ENCODE data around the gene PCDHGA4. TPM values are rescaled to one million over a fixed set of nuclear protein-coding genes. Genes with fewer than 3 reads are reported as not detected.
A peak's percentile ranks its signal among the peaks of the same experiment; 100 is the strongest.

PCDHGA4 gene
- total RNA-seq, 1 experiment from 2014 or later: 2.6 TPM

GRCh38 chr5:141349917-141350619 is 4.8 kb upstream of the PCDHGA4 start, which contains the start of gene PCDHGB1:
Gene PCDHGB1, plus strand, starts transcription at chr5:141350099. Its CDS starts 162 bp downstream, at chr5:141350261.
- H3K14ac ChIP-seq (ENCODE audit: insufficient read depth, low read length): peak within 1 kb of the TSS; percentile 81; the same call in 1 of the 2 replicates
- Mint-ChIP-seq H3K27me3 (ENCODE audit: low read depth) (peaks cover 5% of the 10 kb centered on the region), H3K9me3 (peaks cover 56 to 59% of the 10 kb centered on the region in 2 experiments), H3K4me3 (peak within 1 kb of the TSS in 1 of 2 experiments; percentile 72; a peak in 3 of 5 replicates), H3K27ac (peak within 1 kb of the TSS in 2 of 3 experiments; percentile 56 to 57; a peak in 2 of 7 replicates), H3K4me1 (peaks cover 6% of the 10 kb centered on the region in 2 experiments), H3K36me3 (ENCODE audit: insufficient read depth in 1 of 3, low read depth in 3 of 3) (peaks cover 14 to 60% (median 33%) of the 10 kb centered on the region in 3 experiments)
- no peaks in the 10 kb centered on the region for H3K79me1 ChIP-seq (ENCODE audit: insufficient read depth, low read depth, low read length, poor library complexity, severe bottlenecking)
- H3K56ac ChIP-seq (ENCODE audit: insufficient read length, low read depth, low read length): no peak within 1 kb of the TSS
- no peak within 1 kb of the TSS for H2BK12ac ChIP-seq (ENCODE audit: insufficient read length, low read depth, low read length)
- H3K79me2 ChIP-seq (ENCODE audit: insufficient read depth, low read length): no peaks in the 10 kb centered on the region
- peaks cover 4% of the 10 kb centered on the region for H3K23me2 ChIP-seq (ENCODE audit: insufficient read length, low read depth, low read length, poor library complexity, severe bottlenecking)
- H2AFZ ChIP-seq (ENCODE audit: low read length): peak within 1 kb of the TSS; percentile 92
- H3K18ac ChIP-seq (ENCODE audit: insufficient read length, low read depth, low read length): peak within 1 kb of the TSS; percentile 51
- peaks cover 16% of the 10 kb centered on the region for H3K9me3 ChIP-seq (ENCODE audit: control insufficient read depth, low read depth, low read length)
- no peaks in the 10 kb centered on the region for H3K4me1 ChIP-seq (ENCODE audit: insufficient read depth, low read length)
- no peak within 1 kb of the TSS for H3T11ph ChIP-seq (ENCODE audit: low read length)
- no peak within 1 kb of the TSS for H2BK20ac ChIP-seq (ENCODE audit: low read depth, low read length, poor library complexity, severe bottlenecking)
- H3K4ac ChIP-seq (ENCODE audit: low read depth, low read length): no peak within 1 kb of the TSS
- WGBS (ENCODE audit: extremely low coverage, insufficient read length, low lambda C conversion rate): 100% methylated on average over 6 of the region's 29 CpGs
- peak within 1 kb of the TSS; percentile 32 for H3K4me2 ChIP-seq (ENCODE audit: insufficient read depth, insufficient read length, low read length)
- no peak within 1 kb of the TSS for H2BK5ac ChIP-seq (ENCODE audit: insufficient read length, low read length)
- no peak within 1 kb of the TSS for H4K91ac ChIP-seq (ENCODE audit: insufficient read length, low read depth, low read length)
- H2BK120ac ChIP-seq (ENCODE audit: low read depth, low read length, poor library complexity, severe bottlenecking): no peak within 1 kb of the TSS
- H3K23ac ChIP-seq (ENCODE audit: insufficient read length, low read depth, low read length): no peak within 1 kb of the TSS
- no peak within 1 kb of the TSS for H3K27ac ChIP-seq (ENCODE audit: insufficient read length, low read depth, low read length)
- no peaks in the 10 kb centered on the region for H4K20me1 ChIP-seq (ENCODE audit: control insufficient read depth, insufficient read depth, insufficient read length)
- H4K5ac ChIP-seq (ENCODE audit: insufficient read length, low read depth, low read length): no peak within 1 kb of the TSS
- H4K8ac ChIP-seq (replicated peaks; ENCODE audit: insufficient read length, low read depth, low read length): no peak within 1 kb of the TSS
- no peak within 1 kb of the TSS for H3K9ac ChIP-seq (ENCODE audit: extremely low read depth, insufficient read length, low read length)
- H2AK5ac ChIP-seq (ENCODE audit: insufficient read length, low read length): no peak within 1 kb of the TSS
- peak; percentile 87 for DNase-seq
- TF ChIP-seq CTCF (conservative IDR thresholded peaks at IDR 0.05): peak; percentile 83
- no peaks in the 10 kb centered on the region for H3K27me3 ChIP-seq (ENCODE audit: insufficient read depth, low read length)
- no peak within 1 kb of the TSS for H2BK15ac ChIP-seq (ENCODE audit: low read depth, low read length)

Measured in H9 (cell line).